ENCODE results near the gene C2CD5. TPM values are rescaled to one million over a fixed set of nuclear protein-coding genes. Genes with fewer than 3 reads are reported as not detected.
"Not testable (repeated sequence)": the region's sequence is repeated elsewhere in the genome, so short reads cannot be mapped to it uniquely, and the experiment has no call there.

Gene C2CD5
- total RNA-seq, 1 experiment from 2014 or later: 21.4 TPM

DNA sequence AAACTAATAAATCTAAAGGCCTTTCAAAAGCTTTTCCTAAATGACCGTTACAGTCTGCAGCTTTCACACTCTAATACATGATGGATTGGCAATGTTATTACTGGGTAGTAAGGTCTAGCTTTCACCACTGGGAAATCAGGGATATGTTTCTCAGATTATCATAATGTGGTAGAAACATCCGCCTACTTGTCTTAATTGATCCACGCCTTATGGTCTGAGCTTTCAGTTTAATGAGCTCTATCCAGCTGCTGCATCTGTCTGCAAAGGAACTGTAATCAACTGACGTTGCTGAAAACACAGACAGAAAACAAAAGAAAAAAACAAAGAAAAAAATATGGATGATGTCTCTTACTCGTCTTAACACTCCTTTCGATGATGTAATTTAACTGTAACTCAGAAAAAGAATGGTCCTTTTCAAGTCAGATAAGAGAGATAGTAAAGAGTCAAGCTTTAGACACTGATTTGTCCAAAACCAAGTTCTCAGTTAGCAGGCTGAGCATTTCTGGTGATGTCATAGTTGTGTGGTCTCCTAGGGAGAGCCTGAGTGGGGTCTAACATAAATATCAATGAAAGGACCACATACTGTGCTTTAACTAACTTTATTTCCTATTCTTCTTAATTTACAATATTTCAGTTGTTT, 85.9 kb downstream of the C2CD5 start:
- ChIA-PET CTCF (interaction anchor here (0.6 to 8.0 kb wide), 18 partner anchors 9 to 1009 kb away, joined by 3 to 99 read pairs (median 5); no protein-coding TSS in a partner anchor), POLR2A (interaction anchor here (0.6 to 1.6 kb wide), 4 partner anchors 19 to 792 kb away, joined by 3 to 5 read pairs (median 3); no protein-coding TSS in a partner anchor)
- no peak for DNase-seq (ENCODE audit: unreplicated experiment)
- TF ChIP-seq, protein P1, sequence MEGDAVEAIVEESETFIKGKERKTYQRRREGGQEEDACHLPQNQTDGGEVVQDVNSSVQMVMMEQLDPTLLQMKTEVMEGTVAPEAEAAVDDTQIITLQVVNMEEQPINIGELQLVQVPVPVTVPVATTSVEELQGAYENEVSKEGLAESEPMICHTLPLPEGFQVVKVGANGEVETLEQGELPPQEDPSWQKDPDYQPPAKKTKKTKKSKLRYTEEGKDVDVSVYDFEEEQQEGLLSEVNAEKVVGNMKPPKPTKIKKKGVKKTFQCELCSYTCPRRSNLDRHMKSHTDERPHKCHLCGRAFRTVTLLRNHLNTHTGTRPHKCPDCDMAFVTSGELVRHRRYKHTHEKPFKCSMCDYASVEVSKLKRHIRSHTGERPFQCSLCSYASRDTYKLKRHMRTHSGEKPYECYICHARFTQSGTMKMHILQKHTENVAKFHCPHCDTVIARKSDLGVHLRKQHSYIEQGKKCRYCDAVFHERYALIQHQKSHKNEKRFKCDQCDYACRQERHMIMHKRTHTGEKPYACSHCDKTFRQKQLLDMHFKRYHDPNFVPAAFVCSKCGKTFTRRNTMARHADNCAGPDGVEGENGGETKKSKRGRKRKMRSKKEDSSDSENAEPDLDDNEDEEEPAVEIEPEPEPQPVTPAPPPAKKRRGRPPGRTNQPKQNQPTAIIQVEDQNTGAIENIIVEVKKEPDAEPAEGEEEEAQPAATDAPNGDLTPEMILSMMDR (IDR thresholded peaks at IDR 0.05; ENCODE audit: unreplicated experiment): no peak
- Mint-ChIP-seq H3K9me3 (ENCODE audit: unreplicated experiment) (no peaks in the 10 kb centered on the region), H3K27me3 (ENCODE audit: insufficient read depth, unreplicated experiment) (no peaks in the 10 kb centered on the region), H3K4me3 (ENCODE audit: unreplicated experiment) (no peak overlapping the region), H3K36me3 (ENCODE audit: insufficient read depth, unreplicated experiment) (peaks cover 12% of the 10 kb centered on the region), H3K4me1 (ENCODE audit: insufficient read depth, unreplicated experiment) (no peaks in the 10 kb centered on the region), H3K27ac (ENCODE audit: low read depth, unreplicated experiment) (no peak overlapping the region)
- intact Hi-C loops (cut with micrococcal nuclease): loop anchor here (5.0 kb wide), 1 partner anchor 169 kb away; the partner anchor contains the start of gene ETNK1
- no TSS peak for BruUV-seq (replicated peaks)

- intact Hi-C loops (cut with micrococcal nuclease): loop anchor here (5.0 kb wide), 1 partner anchor 170 kb away; the partner anchor contains the start of gene ETNK1
- no TSS peak for BruUV-seq (replicated peaks)
- CTCF ChIA-PET: interaction anchor here (0.6 to 8.0 kb wide), 7 partner anchors 11 to 379 kb away, joined by 5 to 99 read pairs (median 17); no protein-coding TSS in a partner anchor
These were observed 87.3 kb downstream of the C2CD5 start for GRCh38 chr12:22457085-22457484.

DNA sequence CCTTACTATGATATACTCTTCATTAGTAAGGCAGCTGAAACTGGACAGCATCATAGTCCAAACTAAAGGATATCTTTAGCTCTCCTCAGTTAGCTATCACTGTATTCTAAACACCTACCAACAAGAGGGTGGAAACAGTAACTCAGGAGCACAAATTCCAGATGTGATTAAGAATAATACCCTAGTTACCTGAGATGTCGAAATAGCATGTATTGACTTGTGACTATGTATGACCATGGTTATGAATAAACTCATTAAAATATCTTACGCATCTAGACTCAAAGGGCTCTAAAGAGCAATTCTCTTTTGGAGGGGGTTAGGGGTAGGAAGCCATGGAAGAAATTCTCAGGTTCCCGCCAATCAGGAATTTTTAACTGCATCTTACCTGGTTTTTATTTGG, 90.8 kb downstream of the C2CD5 start:
- intact Hi-C loops (cut with micrococcal nuclease): no loop called here
- no peaks in the 10 kb centered on the region for H3K9me3 Mint-ChIP-seq (ENCODE audit: unreplicated experiment)

More at GRCh38 chr12:22457085-22457484, 87.3 kb downstream of the C2CD5 start:
- Mint-ChIP-seq H3K4me1 (ENCODE audit: insufficient read depth, unreplicated experiment) (no peaks in the 10 kb centered on the region), H3K9me3 (ENCODE audit: unreplicated experiment) (no peaks in the 10 kb centered on the region), H3K27me3 (ENCODE audit: insufficient read depth, unreplicated experiment) (no peaks in the 10 kb centered on the region), H3K27ac (ENCODE audit: low read depth, unreplicated experiment) (no peak overlapping the region), H3K36me3 (ENCODE audit: insufficient read depth, unreplicated experiment) (peaks cover 13% of the 10 kb centered on the region), H3K4me3 (ENCODE audit: unreplicated experiment) (no peak overlapping the region)
- TF ChIP-seq, protein P1 (IDR thresholded peaks at IDR 0.05; ENCODE audit: unreplicated experiment): no peak
- no peak for DNase-seq (ENCODE audit: unreplicated experiment)
- POLR2A ChIA-PET: no interaction called here

DNA sequence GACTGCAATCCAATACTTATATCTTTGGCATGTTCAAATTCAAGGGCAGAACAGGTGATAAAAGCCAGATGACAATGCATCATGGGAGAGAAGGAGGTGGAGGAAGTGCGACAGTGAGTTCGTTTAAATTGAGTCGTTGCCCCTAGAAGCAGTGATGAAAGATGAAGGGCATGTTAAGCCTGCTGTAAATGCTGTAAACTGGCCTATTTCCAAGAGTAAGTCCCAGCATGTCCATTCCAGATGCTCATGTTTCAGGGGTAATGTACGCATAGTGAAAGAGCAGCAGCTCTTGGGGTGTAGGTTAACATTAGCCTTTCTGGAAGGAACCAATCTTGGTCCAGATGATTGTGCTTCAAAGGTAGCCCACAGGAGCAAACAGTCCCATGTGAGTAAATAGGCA, 97.1 kb downstream of the C2CD5 start:
- CTCF ChIA-PET: interaction anchor here (0.9 to 4.7 kb wide), 6 partner anchors 8 to 378 kb away, joined by 3 to 35 read pairs (median 8); no protein-coding TSS in a partner anchor
- no peaks in the 10 kb centered on the region for H3K9me3 Mint-ChIP-seq (ENCODE audit: unreplicated experiment)
- BruUV-seq (replicated peaks): no TSS peak
- TF ChIP-seq, protein P1 (IDR thresholded peaks at IDR 0.05; ENCODE audit: unreplicated experiment): no peak
- no peak for DNase-seq (ENCODE audit: unreplicated experiment)
- no peak overlapping the region for H3K4me3 Mint-ChIP-seq (ENCODE audit: unreplicated experiment)
- no peaks in the 10 kb centered on the region for H3K27me3 Mint-ChIP-seq (ENCODE audit: insufficient read depth, unreplicated experiment)
- intact Hi-C loops (cut with micrococcal nuclease): loop anchor here (10.0 kb wide), 1 partner anchor 252 kb away; no protein-coding TSS in a partner anchor
- POLR2A ChIA-PET: interaction anchor here (0.7 kb wide), 1 partner anchor 69 kb away, joined by 3 read pairs; no protein-coding TSS in a partner anchor
- no peaks in the 10 kb centered on the region for H3K4me1 Mint-ChIP-seq (ENCODE audit: insufficient read depth, unreplicated experiment)
- peaks cover 6% of the 10 kb centered on the region for H3K36me3 Mint-ChIP-seq (ENCODE audit: insufficient read depth, unreplicated experiment)
- H3K27ac Mint-ChIP-seq (ENCODE audit: low read depth, unreplicated experiment): no peak overlapping the region

More for the DNA sequence above, 90.8 kb downstream of the C2CD5 start:
- H3K27ac Mint-ChIP-seq (ENCODE audit: low read depth, unreplicated experiment): no peak overlapping the region
- DNase-seq (ENCODE audit: unreplicated experiment): no peak
- TF ChIP-seq, protein P1 (IDR thresholded peaks at IDR 0.05; ENCODE audit: unreplicated experiment): no peak
- H3K36me3 Mint-ChIP-seq (ENCODE audit: insufficient read depth, unreplicated experiment): peaks cover 13% of the 10 kb centered on the region
- ChIA-PET CTCF (interaction anchor here (0.6 to 2.1 kb wide), 5 partner anchors 9 to 371 kb away, joined by 3 to 7 read pairs (median 3); no protein-coding TSS in a partner anchor), POLR2A (no interaction called here)
- no TSS peak for BruUV-seq (replicated peaks)
- no peaks in the 10 kb centered on the region for H3K4me1 Mint-ChIP-seq (ENCODE audit: insufficient read depth, unreplicated experiment)
- no peaks in the 10 kb centered on the region for H3K27me3 Mint-ChIP-seq (ENCODE audit: insufficient read depth, unreplicated experiment)
- H3K4me3 Mint-ChIP-seq (ENCODE audit: unreplicated experiment): no peak overlapping the region

DNA sequence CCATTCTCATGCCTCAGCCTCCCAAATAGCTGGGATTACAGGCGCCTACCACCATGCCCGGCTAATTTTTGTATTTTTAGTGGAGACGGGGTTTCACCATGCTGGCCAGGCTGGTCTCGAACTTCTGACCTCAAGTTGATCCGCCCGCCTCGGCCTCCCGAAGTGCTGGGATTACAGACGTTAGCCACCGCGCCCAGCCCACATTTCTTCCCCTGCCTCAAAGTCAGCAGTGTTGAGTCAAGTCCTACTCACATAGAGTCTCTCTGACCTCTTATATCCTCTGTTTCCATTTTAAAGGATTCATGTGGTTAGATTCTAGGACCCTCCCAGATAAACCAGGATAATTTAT, 100.1 kb downstream of the C2CD5 start:
- not testable (repeated sequence) for H3K36me3 Mint-ChIP-seq (ENCODE audit: insufficient read depth, unreplicated experiment); H3K4me3 Mint-ChIP-seq (ENCODE audit: unreplicated experiment); H3K27ac Mint-ChIP-seq (ENCODE audit: low read depth, unreplicated experiment); DNase-seq (ENCODE audit: unreplicated experiment); BruUV-seq (replicated peaks); H3K4me1 Mint-ChIP-seq (ENCODE audit: insufficient read depth, unreplicated experiment); H3K9me3 Mint-ChIP-seq (ENCODE audit: unreplicated experiment)
- intact Hi-C loops (cut with micrococcal nuclease): loop anchor here (10.0 kb wide), 1 partner anchor 249 kb away; no protein-coding TSS in a partner anchor
- peaks cover 20% of the 10 kb centered on the region for H3K27me3 Mint-ChIP-seq (ENCODE audit: insufficient read depth, unreplicated experiment)
- CTCF ChIA-PET: interaction anchor here (0.7 to 3.1 kb wide), 13 partner anchors 9 to 388 kb away, joined by 3 to 51 read pairs (median 6); no protein-coding TSS in a partner anchor
- POLR2A ChIA-PET: interaction anchor here (0.5 kb wide), 1 partner anchor 375 kb away, joined by 3 read pairs; no protein-coding TSS in a partner anchor

All from MCF 10A (cell line).